Sigmoid colon (tissue), 7 donors: ENCODE data around the gene OPRM1. TPM values are rescaled to one million over a fixed set of nuclear protein-coding genes. Genes with fewer than 3 reads are reported as not detected.

ENCODE experiments used
- DNase-seq: peaks from one replicate; pipeline ENCODE4 v3.0.0-alpha.2; 2019
- H3K27ac ChIP-seq, 4 donors: fragments of 200-600 bp; sonication (generic); one replicate each; pipeline ENCODE4 v1.5.1; 2016 to 2019; ENCODE audit warnings: mild to moderate bottlenecking in 1 of 4
- H3K27me3 ChIP-seq, 3 donors: fragments of 200-600 bp; sonication (generic); one replicate each; pipeline ENCODE4 v1.5.1; 2019; ENCODE audit warnings: mild to moderate bottlenecking in 1 of 3
- H3K36me3 ChIP-seq, 4 donors: fragments of 200-600 bp; sonication (generic); one replicate each; pipeline ENCODE4 v1.5.1; 2016 to 2019
- H3K4me1 ChIP-seq, 4 donors: fragments of 200-600 bp; sonication (generic); one replicate each; pipeline ENCODE4 v1.5.1; 2017 to 2019
- H3K4me3 ChIP-seq, 4 donors: fragments of 200-600 bp; sonication (generic); one replicate each; pipeline ENCODE4 v1.5.1; 2017 to 2019; ENCODE audit warnings: mild to moderate bottlenecking in 2 of 4, moderate library complexity in 1 of 4
- H3K9me3 ChIP-seq, 4 donors: fragments of 200-600 bp in 3 of 4; sonication (generic) in 3 of 4; one replicate each; pipeline versions ENCODE4 v1.5.1 to v1.6.1; 2013 to 2019
- CTCF ChIP-seq, 4 experiments: fragments of 450-650 bp in 3 of 4; fragments of 200-600 bp in 1 of 4; IDR thresholded peaks; one replicate each; pipeline ENCODE4 v1.5.1; 2016 to 2019; ENCODE audit warnings: antibody characterized with exemption in 4 of 4, mild to moderate bottlenecking in 3 of 4, moderate library complexity in 2 of 4
- EP300 ChIP-seq, 4 donors: sonication (generic); formaldehyde crosslinking; IDR thresholded peaks; one replicate each; pipeline ENCODE4 v1.6.1; 2017; ENCODE audit warnings: antibody characterized with exemption in 4 of 4
- POLR2A ChIP-seq, 2 donors: fragments of 450-650 bp; IDR thresholded peaks; one replicate each; pipeline ENCODE4 v1.6.1; 2016; ENCODE audit warnings: antibody characterized with exemption in 2 of 2, mild to moderate bottlenecking in 2 of 2, moderate library complexity in 2 of 2
- POLR2AphosphoS5 ChIP-seq, 4 donors: sonication (generic); formaldehyde crosslinking; IDR thresholded peaks; one replicate each; pipeline ENCODE4 v1.6.1; 2017; ENCODE audit warnings: antibody characterized with exemption in 4 of 4
- WGBS, 2 donors: extraction: QIAGEN DNeasy Blood & Tissue Kit; methylation state at CpG; one replicate each; pipeline ENCODE4 v1.1.7; 2013; 5-methylcytosine and 5-hydroxymethylcytosine counted together
- intact Hi-C: fragments of 100-400 bp; cut with DNase I; formaldehyde crosslinking; loops from one replicate; pipeline ENCODE4 v1.15.1; 2023
- polyA plus RNA-seq, 3 donors: library from polyadenylated mRNA; stranded (reverse); fragments of 200-250 nt; gene quantifications; one replicate each; pipeline ENCODE4 v1.2.3, GENCODE V29; 2013
- total RNA-seq, 4 donors: library from RNA; depleted of rRNA; stranded (reverse); fragments of >200 nt; gene quantifications; one replicate each; pipeline ENCODE4 v1.1.0, GENCODE V29; 2016
- donor health status: healthy with polysubstance abuse.
- donor health status: Bipolar disorder and iron deficiency.
- donor health status: healthy.

The OPRM1 gene
- total and polyA plus RNA-seq, 7 donors, result 0.19 to 3.3 (median 0.49) TPM; not detected in 2

- Histone ChIP-seq H3K4me3 (no peak overlapping the region), H3K36me3 (no peaks in the 10 kb centered on the region), H3K9me3 (no peaks in the 10 kb centered on the region), H3K27me3 (no peaks in the 10 kb centered on the region), H3K4me1 (no peaks in the 10 kb centered on the region), H3K27ac (no peak overlapping the region)
- no peak for TF ChIP-seq CTCF (IDR thresholded peaks at IDR 0.05)
- TF ChIP-seq EP300 (IDR thresholded peaks at IDR 0.05), result no peak
- no peak for TF ChIP-seq POLR2A (IDR thresholded peaks at IDR 0.05)
- TF ChIP-seq POLR2AphosphoS5 (IDR thresholded peaks at IDR 0.05), result no peak
- intact Hi-C loops, result no loop called here
- DNase-seq, result no peak
These were observed 227.6 kb downstream of the OPRM1 start for GRCh38 chr6:154266560-154267099.

- WGBS, 2 donors, result 86 to 88% methylated on average over 3 of the region's 3 CpGs
These were observed 228.6 kb downstream of the OPRM1 start for GRCh38 chr6:154267508-154268106.

GRCh38 chr6:154268486-154268885, 229.4 kb downstream of the OPRM1 start:
- H3K27me3 ChIP-seq, result no peaks in the 10 kb centered on the region
- no peak for DNase-seq
- 90% methylated on average over 3 of the region's 3 CpGs for WGBS, 2 donors
- TF ChIP-seq EP300 (IDR thresholded peaks at IDR 0.05) (no peak), CTCF (IDR thresholded peaks at IDR 0.05) (no peak), POLR2AphosphoS5 (IDR thresholded peaks at IDR 0.05) (no peak), POLR2A (IDR thresholded peaks at IDR 0.05) (no peak)
- no peaks in the 10 kb centered on the region for H3K9me3 ChIP-seq
- no peak overlapping the region for H3K27ac ChIP-seq
- H3K4me1 ChIP-seq, result no peaks in the 10 kb centered on the region
- no peak overlapping the region for H3K4me3 ChIP-seq
- H3K36me3 ChIP-seq, result no peaks in the 10 kb centered on the region
- intact Hi-C loops, result no loop called here

More at GRCh38 chr6:154267508-154268106, 228.6 kb downstream of the OPRM1 start:
- H3K27ac ChIP-seq, result no peak overlapping the region
- H3K36me3 ChIP-seq, result no peaks in the 10 kb centered on the region
- no peaks in the 10 kb centered on the region for H3K9me3 ChIP-seq
- TF ChIP-seq EP300 (IDR thresholded peaks at IDR 0.05), result no peak
- H3K4me3 ChIP-seq, result no peak overlapping the region
- intact Hi-C loops, result no loop called here
- no peak for DNase-seq
- H3K27me3 ChIP-seq, result no peaks in the 10 kb centered on the region
- no peaks in the 10 kb centered on the region for H3K4me1 ChIP-seq

GRCh38 chr6:154274168-154274567, 235.1 kb downstream of the OPRM1 start:
- intact Hi-C loops, result no loop called here
- TF ChIP-seq EP300 (IDR thresholded peaks at IDR 0.05), result no peak
- TF ChIP-seq CTCF (IDR thresholded peaks at IDR 0.05), result no peak
- TF ChIP-seq POLR2AphosphoS5 (IDR thresholded peaks at IDR 0.05), result no peak
- TF ChIP-seq POLR2A (IDR thresholded peaks at IDR 0.05), result no peak

GRCh38 chr6:154276810-154277628, 238.0 kb downstream of the OPRM1 start:
- H3K27ac ChIP-seq, result no peak overlapping the region
- TF ChIP-seq CTCF (IDR thresholded peaks at IDR 0.05) (peak; percentile 22 to 56 (median 46)), EP300 (IDR thresholded peaks at IDR 0.05) (no peak)
- no peaks in the 10 kb centered on the region for H3K9me3 ChIP-seq
- H3K4me3 ChIP-seq, result no peak overlapping the region
- DNase-seq, result no peak
- H3K36me3 ChIP-seq, result no peaks in the 10 kb centered on the region
- intact Hi-C loops, result loop anchor here (2.0 kb wide), 1 partner anchor 122 kb away; no protein-coding TSS in a partner anchor
- H3K27me3 ChIP-seq, result no peaks in the 10 kb centered on the region
- WGBS, 2 donors, result 31 to 44% methylated on average over 11 of the region's 11 CpGs
- H3K4me1 ChIP-seq, result no peaks in the 10 kb centered on the region

More at GRCh38 chr6:154274168-154274567, 235.1 kb downstream of the OPRM1 start:
- H3K4me1 ChIP-seq, result no peaks in the 10 kb centered on the region
- H3K27me3 ChIP-seq, result no peaks in the 10 kb centered on the region
- DNase-seq, result no peak
- H3K9me3 ChIP-seq, result no peaks in the 10 kb centered on the region
- H3K27ac ChIP-seq, result no peak overlapping the region
- H3K36me3 ChIP-seq, result no peaks in the 10 kb centered on the region
- 82 to 86% methylated on average over 2 of the region's 2 CpGs for WGBS, 2 donors
- H3K4me3 ChIP-seq, result no peak overlapping the region
